ENCODE results near the gene SRY.
"Not testable (repeated sequence)": the region's sequence is repeated elsewhere in the genome, so short reads cannot be mapped to it uniquely, and the experiment has no call there.

The SRY gene

DNA sequence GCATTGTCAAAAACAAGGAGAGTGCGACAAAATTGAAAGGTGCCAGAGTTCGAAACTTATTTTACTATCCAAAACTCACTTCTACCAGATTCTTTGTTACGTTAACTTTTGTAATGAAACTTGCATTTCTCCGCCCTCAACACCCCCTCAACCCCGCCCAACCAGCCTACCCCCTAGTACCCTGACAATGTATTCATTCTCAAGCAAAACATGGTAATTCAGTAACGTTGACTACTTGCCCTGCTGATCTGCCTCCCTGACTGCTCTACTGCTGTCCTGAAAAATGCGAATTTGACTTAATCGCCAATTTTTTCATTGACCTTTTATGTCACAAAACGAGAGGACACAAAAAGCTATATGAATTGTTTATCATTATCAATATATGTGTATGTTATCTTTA lies at the start of gene SRY:
SRY (minus strand) TSS at position 83 of the 400 bp plus-strand sequence; CDS start at position 4, 79 bp downstream.
- DNase-seq = no peak

- DNase-seq = no peak
Observed at GRCh38 chrY:2837078-2837477, 49.6 kb upstream of the SRY start.

GRCh38 chrY:2835230-2835629 lies 47.7 kb upstream of the SRY start:
- no peak for DNase-seq

DNA sequence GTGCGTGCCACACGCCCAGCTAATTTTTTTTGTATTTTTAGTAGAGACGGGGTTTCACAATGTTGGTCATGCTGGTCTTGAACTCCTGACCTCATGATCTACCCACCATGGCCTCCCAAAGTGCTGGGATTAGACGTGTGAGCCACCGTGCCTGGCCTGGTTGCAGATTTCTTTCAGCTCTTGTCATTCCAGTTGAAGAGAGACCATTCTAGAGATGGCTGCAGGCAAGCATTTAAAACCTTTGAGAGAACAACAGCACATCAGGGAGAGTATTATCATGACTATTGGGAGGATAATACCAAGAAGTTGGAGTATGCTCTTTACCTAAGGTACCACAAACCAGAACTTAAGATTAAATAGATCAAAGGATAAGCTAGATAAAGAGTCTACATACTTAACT lies 41.0 kb upstream of the SRY start:
- no peak for DNase-seq

DNA sequence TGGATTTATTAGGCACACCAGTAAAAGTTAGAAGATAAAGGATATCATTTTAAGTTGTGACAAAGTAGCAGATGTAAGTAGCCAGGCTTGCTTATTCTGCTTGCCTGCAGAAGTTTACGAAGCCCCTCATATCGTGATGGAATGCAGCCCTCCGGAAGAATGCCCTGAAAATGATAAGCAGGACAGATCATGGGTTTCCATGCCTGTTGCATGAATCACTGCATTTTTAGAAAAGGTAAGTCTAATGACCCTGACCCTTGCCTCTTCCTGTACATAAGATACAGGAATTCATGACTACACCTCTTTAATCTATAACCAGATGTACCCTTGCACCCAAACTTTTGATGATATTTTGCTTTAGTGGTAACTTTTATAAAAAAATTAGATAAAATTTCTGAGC lies 37.0 kb upstream of the SRY start:
- DNase-seq = no peak

DNA sequence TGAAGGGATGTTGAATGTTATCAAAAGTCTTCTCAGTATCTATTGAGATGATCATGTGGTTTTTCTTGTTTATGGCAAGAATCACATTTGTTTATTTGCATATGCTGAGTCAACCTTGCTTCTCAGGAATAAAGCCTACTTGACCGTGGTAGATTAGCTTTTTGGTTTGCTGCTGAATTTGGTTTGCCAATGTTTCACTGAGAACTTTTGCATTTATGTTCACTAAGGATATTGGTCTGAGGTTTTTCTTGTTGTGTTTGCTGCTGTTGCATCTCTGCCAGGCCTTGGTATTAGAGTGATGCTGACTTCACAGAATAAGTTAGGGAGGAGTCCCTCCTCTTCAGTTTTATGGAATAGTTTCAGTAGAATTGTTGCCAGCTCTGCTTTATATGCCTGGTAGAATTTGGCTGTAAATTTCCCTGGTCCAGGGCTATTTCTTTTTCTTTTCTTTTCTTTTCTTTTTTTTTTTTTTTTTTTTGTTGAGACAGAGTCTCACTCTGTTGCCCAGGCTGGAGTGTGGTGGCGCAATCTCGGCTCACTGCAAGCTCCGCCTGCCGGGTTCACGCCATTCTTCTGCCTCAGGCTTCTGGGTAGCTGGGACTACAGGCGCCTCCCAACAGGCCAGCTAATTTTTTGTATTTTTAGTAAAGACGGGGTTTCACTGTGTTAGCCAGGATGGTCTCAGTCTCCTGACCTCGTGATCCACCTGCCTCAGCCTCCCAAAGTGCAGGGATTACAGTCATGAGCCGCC lies 29.8 kb upstream of the SRY start:
- not testable (repeated sequence) for DNase-seq

- no peak for DNase-seq
Observed at GRCh38 chrY:2800246-2800645, 12.8 kb upstream of the SRY start.

DNA sequence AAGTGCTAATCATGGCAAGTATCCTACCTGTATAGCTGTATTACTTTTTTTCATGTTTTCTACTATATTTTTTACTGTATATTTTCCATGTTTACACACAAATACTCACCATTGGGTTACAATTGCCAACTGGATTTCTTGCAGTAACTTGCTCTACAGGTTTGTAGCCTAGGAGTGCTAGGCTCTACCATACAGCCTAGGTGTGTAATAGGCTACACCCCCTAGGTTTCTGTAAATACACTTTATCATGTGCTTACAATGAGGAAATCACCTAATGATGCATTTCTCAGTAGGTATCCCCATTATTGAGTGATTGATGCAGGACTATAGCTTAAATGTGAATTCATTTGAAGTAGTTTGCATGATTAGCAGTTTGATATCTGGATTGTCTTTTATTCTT lies 10.5 kb upstream of the SRY start:
- no peak for DNase-seq

DNA sequence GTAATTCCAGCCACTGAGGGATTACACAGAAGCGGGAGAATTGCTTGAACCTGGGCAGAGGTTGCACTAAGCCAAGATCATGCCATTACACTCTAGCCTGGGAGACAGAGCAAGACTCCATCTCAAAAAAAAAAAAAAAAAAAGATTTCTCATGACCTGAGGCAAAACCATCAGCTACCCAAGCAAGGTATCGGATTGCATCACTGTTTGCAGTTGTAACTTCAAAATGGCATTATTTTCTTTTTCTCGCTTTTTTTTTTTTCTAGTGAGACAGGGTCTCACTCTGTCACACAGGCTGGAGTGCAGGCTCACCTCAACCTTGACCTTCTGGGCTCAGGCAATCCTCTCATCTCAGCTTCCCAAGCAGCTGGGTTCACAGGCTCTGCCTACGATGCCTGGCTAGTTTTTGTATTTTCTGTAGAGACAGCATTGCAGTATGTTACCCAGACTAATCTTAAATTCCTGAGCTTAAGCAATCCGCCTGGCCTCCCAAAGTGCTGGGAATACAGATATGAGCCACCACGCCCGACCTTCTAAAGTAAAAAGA lies 9.6 kb upstream of the SRY start:
- DNase-seq = no peak

DNA sequence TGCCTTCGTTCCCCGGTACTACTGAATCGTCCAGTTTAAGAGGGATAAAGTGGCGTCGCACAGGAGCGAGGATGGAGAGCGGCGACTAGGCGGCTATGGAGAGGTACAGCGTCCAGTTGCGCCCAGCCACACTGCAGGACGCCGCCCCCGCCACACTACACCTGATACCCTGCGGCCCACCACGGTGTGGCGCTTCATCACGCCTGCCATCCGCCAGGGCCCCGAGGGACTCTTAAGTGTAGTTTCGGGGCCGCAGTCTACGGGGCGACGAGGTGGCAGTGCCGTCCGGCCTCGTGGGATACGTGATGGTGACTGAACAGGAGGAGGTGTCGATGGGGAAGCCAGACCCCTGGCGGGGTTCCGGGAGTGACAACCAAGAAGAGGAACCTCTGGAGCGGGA lies 2.3 kb upstream of the SRY start:
- DNase-seq = peak in 1 of 56 donors; percentile 0

- no peak for DNase-seq
Observed at GRCh38 chrY:2786876-2787512, 488 bp downstream of the SRY start.

All from amygdala (tissue), 56 donors.